Neural cell (in vitro differentiated cells): ENCODE data around the gene SIKE1. TPM values are rescaled to one million over a fixed set of nuclear protein-coding genes. Genes with fewer than 3 reads are reported as not detected.

Experiments
- H2AFZ ChIP-seq: fragments of 200-600, 300-800 bp; sonication (generic), shearing (Covaris generic); 2 replicates; pipeline ENCODE4 v1.6.0; 2014; ENCODE audit warnings: low read depth, mild to moderate bottlenecking, antibody characterized with exemption, low read length, moderate library complexity
- H3F3A ChIP-seq: fragments of 200-600 bp; shearing (Covaris generic); 2 replicates; pipeline ENCODE4 v1.6.1; 2016; ENCODE audit warnings: mild to moderate bottlenecking, moderate library complexity, mixed read lengths, antibody characterized with exemption, low read length; ENCODE audit not compliant: insufficient read depth, poor library complexity, severe bottlenecking
- H3K27ac ChIP-seq: fragments of 200-600, 300-800 bp; sonication (generic), shearing (Covaris generic); 2 replicates; pipeline ENCODE4 v1.5.1; 2014; ENCODE audit warnings: mild to moderate bottlenecking, low read length, moderate library complexity
- H3K27me3 ChIP-seq: fragments of 300-800, 200-600 bp; sonication (generic), shearing (Covaris generic); 2 replicates; pipeline ENCODE4 v1.6.0; 2014; ENCODE audit warnings: mild to moderate bottlenecking, low read depth, low read length, moderate library complexity; ENCODE audit not compliant: insufficient read depth
- H3K36me3 ChIP-seq: fragments of 300-800, 200-600 bp; sonication (generic), shearing (Covaris generic); 2 replicates; pipeline ENCODE4 v1.5.1; 2014; ENCODE audit warnings: mild to moderate bottlenecking, antibody characterized with exemption, low read length, moderate library complexity; ENCODE audit not compliant: insufficient read depth
- H3K4me2 ChIP-seq: fragments of 300-800, 200-600 bp; sonication (generic), shearing (Covaris generic); 2 replicates; pipeline ENCODE4 v1.6.0; 2014; ENCODE audit warnings: mild to moderate bottlenecking, low read length
- H3K4me3 ChIP-seq: fragments of 300-800, 200-600 bp; sonication (generic), shearing (Covaris generic); 2 replicates; pipeline ENCODE4 v1.5.1; 2014; ENCODE audit warnings: mild to moderate bottlenecking, low read length, moderate library complexity
- H3K79me2 ChIP-seq: fragments of 200-600 bp; shearing (Covaris generic); replicated peaks from 2 replicates; pipeline ENCODE4 v1.6.0; 2014; ENCODE audit warnings: mild to moderate bottlenecking, low read length, moderate library complexity; ENCODE audit not compliant: insufficient read depth
- H3K9ac ChIP-seq: fragments of 300-800, 200-600 bp; sonication (generic), shearing (Covaris generic); 2 replicates; pipeline ENCODE4 v1.6.1; 2016; ENCODE audit warnings: mild to moderate bottlenecking, low read length, mixed read lengths
- H3K9me2 ChIP-seq: fragments of 200-600 bp; shearing (Covaris generic); 2 replicates; pipeline ENCODE4 v1.6.1; 2016; ENCODE audit warnings: mild to moderate bottlenecking, low read length, mixed read lengths; ENCODE audit not compliant: insufficient read depth
- H3K9me3 ChIP-seq: fragments of 200-600, 300-800 bp; sonication (generic), shearing (Covaris generic); 2 replicates; pipeline ENCODE4 v1.6.1; 2016; ENCODE audit warnings: mild to moderate bottlenecking, mixed run types, low read length, moderate library complexity, mixed read lengths
- H4K20me1 ChIP-seq: fragments of 200-600 bp; shearing (Covaris generic); 2 replicates; pipeline ENCODE4 v1.6.1; 2016; ENCODE audit warnings: mild to moderate bottlenecking, mixed run types; ENCODE audit not compliant: insufficient read depth
- EP300 ChIP-seq: fragments of 450-650 bp; conservative IDR thresholded peaks from 2 replicates; pipeline ENCODE4 v1.6.1; 2014; ENCODE audit warnings: antibody characterized with exemption, mild to moderate bottlenecking, moderate library complexity; ENCODE audit not compliant: poor library complexity, severe bottlenecking
- EZH2 ChIP-seq: fragments of 200-600, 300-800 bp; shearing (Covaris generic), sonication (generic); IDR thresholded peaks from 2 replicates; pipeline ENCODE4 v1.6.1; 2014; ENCODE audit warnings: antibody characterized with exemption, low read length, borderline replicate concordance, mild to moderate bottlenecking; ENCODE audit not compliant: insufficient read depth, poor library complexity, severe bottlenecking
- MXI1 ChIP-seq: fragments of 450-650 bp; conservative IDR thresholded peaks from 2 replicates; pipeline ENCODE4 v1.6.1; 2014; ENCODE audit warnings: antibody characterized with exemption, mild to moderate bottlenecking; ENCODE audit not compliant: poor library complexity, severe bottlenecking
- POLR2AphosphoS5 ChIP-seq: IDR thresholded peaks from 2 replicates; pipeline ENCODE4 v1.6.1; 2012
- RAD21 ChIP-seq: fragments of 450-650 bp; conservative IDR thresholded peaks from 2 replicates; pipeline ENCODE4 v1.6.1; 2014; ENCODE audit warnings: antibody characterized with exemption, mild to moderate bottlenecking, moderate library complexity
- SMC3 ChIP-seq: fragments of 450-650 bp; conservative IDR thresholded peaks from 2 replicates; pipeline ENCODE4 v1.6.1; 2014; ENCODE audit warnings: antibody characterized with exemption, mild to moderate bottlenecking, moderate library complexity; ENCODE audit not compliant: poor library complexity
- TAF1 ChIP-seq: IDR thresholded peaks from 2 replicates; pipeline ENCODE4 v1.6.1; 2012; ENCODE audit warnings: low read depth
- polyA plus RNA-seq: library from polyadenylated mRNA; depleted of rRNA; stranded (reverse); fragments of >200 nt; gene quantifications from 2 replicates; pipeline ENCODE4 v1.2.3, GENCODE V29; 2014
- TF ChIP-seq, protein P1 (sequence below): IDR thresholded peaks from 2 replicates; pipeline ENCODE4 v1.6.1; 2012; ENCODE audit warnings: borderline replicate concordance
- TF ChIP-seq, protein P2 (sequence below): fragments of 450-650 bp; IDR thresholded peaks from 2 replicates; pipeline ENCODE4 v1.5.1; 2014; ENCODE audit warnings: antibody characterized with exemption, mild to moderate bottlenecking, moderate library complexity; ENCODE audit not compliant: poor library complexity, severe bottlenecking

The SIKE1 gene
- polyA plus RNA-seq, 1 donor from 2014 or later = 49.1 TPM

DNA sequence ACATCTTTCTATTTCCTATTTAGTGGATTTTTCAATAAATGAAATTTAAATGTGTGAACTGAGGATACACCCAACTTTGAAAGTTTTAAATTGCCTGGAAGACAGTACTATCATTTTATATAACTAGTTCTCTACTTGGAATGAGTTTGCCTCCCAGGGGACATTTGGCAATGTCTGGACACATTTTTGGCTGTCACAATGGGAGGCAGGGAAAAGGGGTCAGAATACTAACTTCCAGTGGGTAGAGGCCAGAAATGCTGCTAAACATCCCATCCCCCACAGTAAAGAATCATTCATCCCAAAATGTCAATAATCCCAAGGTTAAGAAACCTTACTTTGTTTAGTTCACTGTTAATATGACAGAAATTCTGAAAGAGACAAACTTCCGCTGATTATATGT, 50.7 kb downstream of the SIKE1 start:
- H3K4me3 ChIP-seq = no peak overlapping the region
- H4K20me1 ChIP-seq = peaks cover 3% of the 10 kb centered on the region
- no peak overlapping the region for H3K4me2 ChIP-seq
- no peak overlapping the region for H2AFZ ChIP-seq
- H3K27ac ChIP-seq = no peak overlapping the region
- no peak for TF ChIP-seq POLR2AphosphoS5
- TF ChIP-seq EP300 = no peak
- TF ChIP-seq RAD21 = no peak
- TF ChIP-seq, protein P1, sequence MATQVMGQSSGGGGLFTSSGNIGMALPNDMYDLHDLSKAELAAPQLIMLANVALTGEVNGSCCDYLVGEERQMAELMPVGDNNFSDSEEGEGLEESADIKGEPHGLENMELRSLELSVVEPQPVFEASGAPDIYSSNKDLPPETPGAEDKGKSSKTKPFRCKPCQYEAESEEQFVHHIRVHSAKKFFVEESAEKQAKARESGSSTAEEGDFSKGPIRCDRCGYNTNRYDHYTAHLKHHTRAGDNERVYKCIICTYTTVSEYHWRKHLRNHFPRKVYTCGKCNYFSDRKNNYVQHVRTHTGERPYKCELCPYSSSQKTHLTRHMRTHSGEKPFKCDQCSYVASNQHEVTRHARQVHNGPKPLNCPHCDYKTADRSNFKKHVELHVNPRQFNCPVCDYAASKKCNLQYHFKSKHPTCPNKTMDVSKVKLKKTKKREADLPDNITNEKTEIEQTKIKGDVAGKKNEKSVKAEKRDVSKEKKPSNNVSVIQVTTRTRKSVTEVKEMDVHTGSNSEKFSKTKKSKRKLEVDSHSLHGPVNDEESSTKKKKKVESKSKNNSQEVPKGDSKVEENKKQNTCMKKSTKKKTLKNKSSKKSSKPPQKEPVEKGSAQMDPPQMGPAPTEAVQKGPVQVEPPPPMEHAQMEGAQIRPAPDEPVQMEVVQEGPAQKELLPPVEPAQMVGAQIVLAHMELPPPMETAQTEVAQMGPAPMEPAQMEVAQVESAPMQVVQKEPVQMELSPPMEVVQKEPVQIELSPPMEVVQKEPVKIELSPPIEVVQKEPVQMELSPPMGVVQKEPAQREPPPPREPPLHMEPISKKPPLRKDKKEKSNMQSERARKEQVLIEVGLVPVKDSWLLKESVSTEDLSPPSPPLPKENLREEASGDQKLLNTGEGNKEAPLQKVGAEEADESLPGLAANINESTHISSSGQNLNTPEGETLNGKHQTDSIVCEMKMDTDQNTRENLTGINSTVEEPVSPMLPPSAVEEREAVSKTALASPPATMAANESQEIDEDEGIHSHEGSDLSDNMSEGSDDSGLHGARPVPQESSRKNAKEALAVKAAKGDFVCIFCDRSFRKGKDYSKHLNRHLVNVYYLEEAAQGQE = no peak
- no peak for TF ChIP-seq MXI1
- no peak for TF ChIP-seq SMC3
- no peak for TF ChIP-seq EZH2
- TF ChIP-seq TAF1 = no peak
- TF ChIP-seq, protein P2, sequence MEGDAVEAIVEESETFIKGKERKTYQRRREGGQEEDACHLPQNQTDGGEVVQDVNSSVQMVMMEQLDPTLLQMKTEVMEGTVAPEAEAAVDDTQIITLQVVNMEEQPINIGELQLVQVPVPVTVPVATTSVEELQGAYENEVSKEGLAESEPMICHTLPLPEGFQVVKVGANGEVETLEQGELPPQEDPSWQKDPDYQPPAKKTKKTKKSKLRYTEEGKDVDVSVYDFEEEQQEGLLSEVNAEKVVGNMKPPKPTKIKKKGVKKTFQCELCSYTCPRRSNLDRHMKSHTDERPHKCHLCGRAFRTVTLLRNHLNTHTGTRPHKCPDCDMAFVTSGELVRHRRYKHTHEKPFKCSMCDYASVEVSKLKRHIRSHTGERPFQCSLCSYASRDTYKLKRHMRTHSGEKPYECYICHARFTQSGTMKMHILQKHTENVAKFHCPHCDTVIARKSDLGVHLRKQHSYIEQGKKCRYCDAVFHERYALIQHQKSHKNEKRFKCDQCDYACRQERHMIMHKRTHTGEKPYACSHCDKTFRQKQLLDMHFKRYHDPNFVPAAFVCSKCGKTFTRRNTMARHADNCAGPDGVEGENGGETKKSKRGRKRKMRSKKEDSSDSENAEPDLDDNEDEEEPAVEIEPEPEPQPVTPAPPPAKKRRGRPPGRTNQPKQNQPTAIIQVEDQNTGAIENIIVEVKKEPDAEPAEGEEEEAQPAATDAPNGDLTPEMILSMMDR = no peak
- H3K79me2 ChIP-seq = peaks cover 23% of the 10 kb centered on the region
- H3K36me3 ChIP-seq = peaks cover 19% of the 10 kb centered on the region
- no peaks in the 10 kb centered on the region for H3F3A ChIP-seq
- no peaks in the 10 kb centered on the region for H3K9me2 ChIP-seq
- no peaks in the 10 kb centered on the region for H3K9me3 ChIP-seq
- no peaks in the 10 kb centered on the region for H3K27me3 ChIP-seq
- no peak overlapping the region for H3K9ac ChIP-seq

DNA sequence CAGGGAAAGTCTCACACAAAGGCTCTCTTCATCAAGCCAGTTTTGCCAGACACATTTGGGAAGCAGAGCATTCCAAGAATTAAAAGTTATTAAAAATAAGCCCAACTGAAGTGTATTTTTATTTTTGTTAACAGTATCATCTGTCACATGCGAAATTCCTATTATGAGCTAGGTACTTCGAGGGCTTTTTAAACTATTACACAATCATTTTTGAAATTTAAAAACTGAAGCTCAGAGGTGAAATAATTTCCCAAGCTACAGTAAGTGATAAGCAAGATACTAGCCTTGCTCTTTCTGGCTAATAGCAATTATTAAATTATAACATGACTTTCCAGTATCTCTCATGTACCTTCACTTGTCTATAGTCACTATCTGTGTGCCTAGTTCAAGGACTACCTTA, 51.9 kb downstream of the SIKE1 start:
- Histone ChIP-seq H3K79me2 (peaks cover 23% of the 10 kb centered on the region), H3K36me3 (peaks cover 15% of the 10 kb centered on the region), H2AFZ (no peak overlapping the region), H3F3A (no peaks in the 10 kb centered on the region), H4K20me1 (no peaks in the 10 kb centered on the region), H3K9me3 (no peaks in the 10 kb centered on the region), H3K4me2 (no peak overlapping the region), H3K9ac (no peak overlapping the region), H3K9me2 (no peaks in the 10 kb centered on the region), H3K27me3 (no peaks in the 10 kb centered on the region), H3K4me3 (no peak overlapping the region), H3K27ac (no peak overlapping the region)
- TF ChIP-seq EZH2 (no peak), MXI1 (no peak), RAD21 (no peak), TAF1 (no peak)

DNA sequence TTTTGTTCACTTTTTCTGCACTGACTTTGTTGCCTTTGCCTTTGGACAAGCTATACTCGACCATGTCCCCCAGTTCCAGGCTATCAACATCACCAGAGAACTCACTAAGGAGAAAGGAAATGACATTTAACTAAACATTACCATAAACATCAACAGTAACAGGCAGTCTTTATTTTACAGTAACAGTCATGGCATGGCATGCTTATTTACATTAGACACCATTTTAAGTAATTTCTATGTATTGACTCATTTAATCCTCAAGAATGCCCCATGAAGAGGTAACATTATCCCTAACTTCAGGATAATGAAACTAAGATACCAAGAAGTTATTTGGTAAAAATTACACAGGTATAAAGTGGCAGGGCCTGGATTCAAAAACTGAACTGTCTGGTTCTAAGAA, 55.3 kb downstream of the SIKE1 start:
- Histone ChIP-seq H3K27me3 (no peaks in the 10 kb centered on the region), H4K20me1 (no peaks in the 10 kb centered on the region), H3F3A (no peaks in the 10 kb centered on the region), H3K9me3 (no peaks in the 10 kb centered on the region), H3K4me2 (no peak overlapping the region), H3K79me2 (peaks cover 15% of the 10 kb centered on the region), H3K9ac (no peak overlapping the region), H3K9me2 (no peaks in the 10 kb centered on the region), H3K27ac (no peak overlapping the region), H3K4me3 (no peak overlapping the region), H2AFZ (no peak overlapping the region), H3K36me3 (peaks cover 15% of the 10 kb centered on the region)
- TF ChIP-seq MXI1 (no peak), SMC3 (no peak), TAF1 (no peak), EZH2 (no peak), RAD21 (no peak)
